Prostate gland (tissue), 2 donors: ENCODE data around the gene TDRD10.

Experiments used
- POLR2A ChIP-seq: fragments of 450-650 bp; IDR thresholded peaks from one replicate; pipeline ENCODE4 v1.6.1; 2016; ENCODE audit warnings: antibody characterized with exemption, mild to moderate bottlenecking
- TF ChIP-seq, protein P1 (sequence below), 4 experiments: fragments of 200-600 bp in 2 of 4; fragments of 450-650 bp in 2 of 4; sonication (generic) in 2 of 4; IDR thresholded peaks; 1 replicate in 3 of 4; 2 replicates in 1 of 4; pipeline ENCODE4 v1.5.1; 2016 to 2019; ENCODE audit warnings: antibody characterized with exemption in 4 of 4, mild to moderate bottlenecking in 2 of 4, moderate library complexity in 2 of 4

DNA sequence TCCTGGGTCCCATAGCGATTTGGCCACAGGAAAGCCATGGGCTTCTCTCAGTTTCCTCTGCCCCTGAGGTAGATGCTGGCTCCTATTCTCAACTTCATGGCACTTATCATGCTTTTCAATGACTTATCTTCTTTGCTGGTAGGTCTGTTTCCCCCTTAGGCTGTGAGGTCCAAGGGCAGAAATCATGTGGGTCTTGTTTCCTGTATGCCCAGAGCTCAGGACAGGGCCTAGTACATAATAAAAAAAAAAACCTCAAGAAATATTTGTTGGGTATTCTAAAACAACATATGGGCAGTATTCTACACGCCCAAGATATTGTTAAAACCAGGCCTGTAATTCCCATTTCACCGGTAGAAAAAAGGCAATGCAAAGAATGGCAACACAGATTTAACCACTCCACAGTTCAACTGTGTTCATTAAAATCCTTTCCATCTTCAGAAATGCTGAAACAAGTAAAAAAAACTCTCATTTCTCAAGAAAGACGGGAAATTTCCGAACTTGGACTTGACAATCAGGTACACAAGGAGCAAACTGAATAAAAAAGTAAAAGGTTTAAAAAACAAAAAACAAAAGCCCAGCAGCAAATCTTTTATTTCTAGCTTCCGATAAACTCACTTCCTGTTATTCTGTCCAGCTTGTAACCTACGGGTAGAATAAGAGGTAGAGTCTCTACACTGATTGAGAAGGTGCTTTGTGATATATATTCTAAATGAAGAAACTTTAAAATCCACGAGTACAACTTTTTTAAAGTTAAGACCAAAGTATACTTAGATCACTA lies 6.3 kb upstream of the TDRD10 start:
- TF ChIP-seq, protein P1, sequence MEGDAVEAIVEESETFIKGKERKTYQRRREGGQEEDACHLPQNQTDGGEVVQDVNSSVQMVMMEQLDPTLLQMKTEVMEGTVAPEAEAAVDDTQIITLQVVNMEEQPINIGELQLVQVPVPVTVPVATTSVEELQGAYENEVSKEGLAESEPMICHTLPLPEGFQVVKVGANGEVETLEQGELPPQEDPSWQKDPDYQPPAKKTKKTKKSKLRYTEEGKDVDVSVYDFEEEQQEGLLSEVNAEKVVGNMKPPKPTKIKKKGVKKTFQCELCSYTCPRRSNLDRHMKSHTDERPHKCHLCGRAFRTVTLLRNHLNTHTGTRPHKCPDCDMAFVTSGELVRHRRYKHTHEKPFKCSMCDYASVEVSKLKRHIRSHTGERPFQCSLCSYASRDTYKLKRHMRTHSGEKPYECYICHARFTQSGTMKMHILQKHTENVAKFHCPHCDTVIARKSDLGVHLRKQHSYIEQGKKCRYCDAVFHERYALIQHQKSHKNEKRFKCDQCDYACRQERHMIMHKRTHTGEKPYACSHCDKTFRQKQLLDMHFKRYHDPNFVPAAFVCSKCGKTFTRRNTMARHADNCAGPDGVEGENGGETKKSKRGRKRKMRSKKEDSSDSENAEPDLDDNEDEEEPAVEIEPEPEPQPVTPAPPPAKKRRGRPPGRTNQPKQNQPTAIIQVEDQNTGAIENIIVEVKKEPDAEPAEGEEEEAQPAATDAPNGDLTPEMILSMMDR (IDR thresholded peaks at IDR 0.05) = no peak
- TF ChIP-seq POLR2A = no peak
